HepG2 (cell line): ENCODE data around the gene RPF1. TPM values are rescaled to one million over a fixed set of nuclear protein-coding genes. Genes with fewer than 3 reads are reported as not detected.

ENCODE experiments used
- HNF4G ChIP-seq, 2 experiments: sonication (generic) in 1 of 2; formaldehyde crosslinking in 1 of 2; IDR thresholded peaks; 2 replicates each; pipeline versions ENCODE4 v1.4.0 to v1.6.1; 2011 to 2020; ENCODE audit warnings: borderline replicate concordance in 2 of 2, low read depth in 2 of 2, mild to moderate bottlenecking in 2 of 2, low read length in 1 of 2, missing genetic modification reagents in 1 of 2, moderate library complexity in 1 of 2
- KLF13 ChIP-seq: sonication (generic); formaldehyde crosslinking; IDR thresholded peaks from 2 replicates; pipeline ENCODE4 v1.4.0; 2020; ENCODE audit warnings: mild to moderate bottlenecking, missing genetic modification reagents
- NFE2L2 ChIP-seq: fragments of 150-350 bp; IDR thresholded peaks from 2 replicates; pipeline ENCODE4 v1.6.1; 2014; ENCODE audit warnings: low read length
- SIX4 ChIP-seq: sonication (generic); formaldehyde crosslinking; IDR thresholded peaks from 2 replicates; pipeline ENCODE4 v1.4.0; 2020; ENCODE audit warnings: missing genetic modification reagents
- SKI ChIP-seq: fragments of 450-650 bp; IDR thresholded peaks from one replicate; pipeline ENCODE4 v1.6.1; 2018; ENCODE audit warnings: mild to moderate bottlenecking; ENCODE audit not compliant: partially characterized antibody
- SNAI1 ChIP-seq: sonication (generic); formaldehyde crosslinking; IDR thresholded peaks from 2 replicates; pipeline ENCODE4 v1.5.0; 2020; ENCODE audit warnings: mild to moderate bottlenecking, missing genetic modification reagents, borderline replicate concordance
- ZNF232 ChIP-seq: sonication (generic); formaldehyde crosslinking; IDR thresholded peaks from 2 replicates; pipeline ENCODE4 v1.4.0; 2020; ENCODE audit warnings: missing genetic modification reagents, borderline replicate concordance
- ZNF839 ChIP-seq: sonication (generic); formaldehyde crosslinking; IDR thresholded peaks from 2 replicates; pipeline ENCODE4 v1.4.0; 2020; ENCODE audit warnings: missing genetic modification reagents, mild to moderate bottlenecking, borderline replicate concordance
- polyA plus RNA-seq, 8 experiments: library from polyadenylated mRNA; depleted of rRNA in 3 of 8; stranded (reverse) in 7 of 8; unstranded in 1 of 8; fragments of >200 nt; fragmentation: Illumina TruSeq in 4 of 8; extraction: Trizol in 4 of 8; gene quantifications; 2 replicates each; pipeline versions ENCODE4 v1.2.1 to v1.2.3, GENCODE V29; 2011 to 2016; ENCODE audit warnings: low read depth in 4 of 8, missing spikeins in 1 of 8, mixed read lengths in 1 of 8; ENCODE audit not compliant: insufficient read depth in 1 of 8
- total RNA-seq, 5 experiments: library from RNA; depleted of rRNA; stranded (reverse); fragments of >200 nt; fragmentation: Illumina TruSeq; extraction: Trizol; gene quantifications; 2 replicates each; pipeline ENCODE4 v1.2.3, GENCODE V29; 2016; ENCODE audit warnings: low read depth in 1 of 5
- TF ChIP-seq, protein P1 (sequence below), 2 experiments: IDR thresholded peaks; 2 replicates each; pipeline ENCODE4 v1.6.1; 2011 to 2012; ENCODE audit warnings: low read length in 2 of 2, borderline replicate concordance in 1 of 2, low read depth in 1 of 2, mild to moderate bottlenecking in 1 of 2, moderate library complexity in 1 of 2
- TF ChIP-seq, protein P2 (sequence below): sonication (generic); formaldehyde crosslinking; IDR thresholded peaks from 2 replicates; pipeline ENCODE4 v1.4.0; 2020; ENCODE audit warnings: mild to moderate bottlenecking, missing genetic modification reagents
- TF ChIP-seq, protein P3 (sequence below): sonication (generic); IDR thresholded peaks from 2 replicates; pipeline ENCODE4 v1.6.1; 2016; ENCODE audit warnings: low read depth, borderline replicate concordance
- TF ChIP-seq, protein P4 (sequence below): sonication (generic); formaldehyde crosslinking; IDR thresholded peaks from 2 replicates; pipeline ENCODE4 v1.4.0; 2020; ENCODE audit warnings: mild to moderate bottlenecking, missing genetic modification reagents
- TF ChIP-seq, protein P5 (sequence below): sonication (generic); formaldehyde crosslinking; IDR thresholded peaks from 2 replicates; pipeline ENCODE4 v1.4.0; 2020; ENCODE audit warnings: missing genetic modification reagents

The RPF1 gene
- total and polyA plus RNA-seq, 2 of the 13 experiments (the other 11 are each of a cell fraction or from before 2014, with no cell fraction given): 23.0 to 39.0 TPM

DNA sequence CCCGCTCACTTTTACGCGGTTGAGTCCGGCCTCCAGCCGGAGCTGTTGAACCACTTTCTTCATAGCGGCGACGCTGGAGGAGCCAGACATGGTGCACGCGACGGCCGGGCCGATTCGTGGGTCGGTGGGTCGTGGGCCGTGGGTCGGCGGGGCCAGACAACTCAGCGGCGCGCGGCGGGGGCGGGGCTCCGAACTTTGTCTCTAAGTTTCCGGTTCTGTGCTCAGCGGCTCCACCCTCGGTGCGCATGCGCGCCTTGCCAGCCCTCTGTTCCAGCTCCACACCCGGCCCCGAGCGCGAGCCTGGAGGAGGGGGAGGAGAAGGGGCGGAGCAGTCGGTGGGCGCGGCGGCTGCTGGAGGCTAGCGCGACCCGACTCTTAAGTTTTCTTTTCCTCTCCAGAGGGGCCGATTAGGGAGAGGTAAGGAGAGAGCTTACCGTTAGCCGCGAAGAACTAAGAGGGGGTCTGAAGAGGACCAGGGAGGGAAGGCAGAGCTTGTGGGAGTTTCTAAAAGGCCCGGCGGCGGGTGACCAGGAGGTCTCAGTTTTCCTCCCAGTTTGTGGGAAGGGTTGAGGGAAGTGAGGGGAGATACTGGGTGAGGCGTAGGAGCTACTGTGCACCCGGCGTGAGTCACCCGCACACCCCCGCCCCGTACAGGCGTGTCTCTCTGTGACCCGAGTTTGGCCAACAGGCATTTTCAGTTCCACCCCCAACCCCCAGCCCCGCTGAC, 27.1 kb downstream of the RPF1 start, which contains the start of the genes GNG5 and SPATA1 (continued):
- TF ChIP-seq, protein P1, sequence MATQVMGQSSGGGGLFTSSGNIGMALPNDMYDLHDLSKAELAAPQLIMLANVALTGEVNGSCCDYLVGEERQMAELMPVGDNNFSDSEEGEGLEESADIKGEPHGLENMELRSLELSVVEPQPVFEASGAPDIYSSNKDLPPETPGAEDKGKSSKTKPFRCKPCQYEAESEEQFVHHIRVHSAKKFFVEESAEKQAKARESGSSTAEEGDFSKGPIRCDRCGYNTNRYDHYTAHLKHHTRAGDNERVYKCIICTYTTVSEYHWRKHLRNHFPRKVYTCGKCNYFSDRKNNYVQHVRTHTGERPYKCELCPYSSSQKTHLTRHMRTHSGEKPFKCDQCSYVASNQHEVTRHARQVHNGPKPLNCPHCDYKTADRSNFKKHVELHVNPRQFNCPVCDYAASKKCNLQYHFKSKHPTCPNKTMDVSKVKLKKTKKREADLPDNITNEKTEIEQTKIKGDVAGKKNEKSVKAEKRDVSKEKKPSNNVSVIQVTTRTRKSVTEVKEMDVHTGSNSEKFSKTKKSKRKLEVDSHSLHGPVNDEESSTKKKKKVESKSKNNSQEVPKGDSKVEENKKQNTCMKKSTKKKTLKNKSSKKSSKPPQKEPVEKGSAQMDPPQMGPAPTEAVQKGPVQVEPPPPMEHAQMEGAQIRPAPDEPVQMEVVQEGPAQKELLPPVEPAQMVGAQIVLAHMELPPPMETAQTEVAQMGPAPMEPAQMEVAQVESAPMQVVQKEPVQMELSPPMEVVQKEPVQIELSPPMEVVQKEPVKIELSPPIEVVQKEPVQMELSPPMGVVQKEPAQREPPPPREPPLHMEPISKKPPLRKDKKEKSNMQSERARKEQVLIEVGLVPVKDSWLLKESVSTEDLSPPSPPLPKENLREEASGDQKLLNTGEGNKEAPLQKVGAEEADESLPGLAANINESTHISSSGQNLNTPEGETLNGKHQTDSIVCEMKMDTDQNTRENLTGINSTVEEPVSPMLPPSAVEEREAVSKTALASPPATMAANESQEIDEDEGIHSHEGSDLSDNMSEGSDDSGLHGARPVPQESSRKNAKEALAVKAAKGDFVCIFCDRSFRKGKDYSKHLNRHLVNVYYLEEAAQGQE (IDR thresholded peaks at IDR 0.05; ENCODE audit: borderline replicate concordance in 1 of 2, low read depth in 1 of 2, low read length in 2 of 2): 0 out of 4 replicates have a peak, but pooled peaks of 1 of the 2 experiments have one; percentile 12
- TF ChIP-seq, protein P2, sequence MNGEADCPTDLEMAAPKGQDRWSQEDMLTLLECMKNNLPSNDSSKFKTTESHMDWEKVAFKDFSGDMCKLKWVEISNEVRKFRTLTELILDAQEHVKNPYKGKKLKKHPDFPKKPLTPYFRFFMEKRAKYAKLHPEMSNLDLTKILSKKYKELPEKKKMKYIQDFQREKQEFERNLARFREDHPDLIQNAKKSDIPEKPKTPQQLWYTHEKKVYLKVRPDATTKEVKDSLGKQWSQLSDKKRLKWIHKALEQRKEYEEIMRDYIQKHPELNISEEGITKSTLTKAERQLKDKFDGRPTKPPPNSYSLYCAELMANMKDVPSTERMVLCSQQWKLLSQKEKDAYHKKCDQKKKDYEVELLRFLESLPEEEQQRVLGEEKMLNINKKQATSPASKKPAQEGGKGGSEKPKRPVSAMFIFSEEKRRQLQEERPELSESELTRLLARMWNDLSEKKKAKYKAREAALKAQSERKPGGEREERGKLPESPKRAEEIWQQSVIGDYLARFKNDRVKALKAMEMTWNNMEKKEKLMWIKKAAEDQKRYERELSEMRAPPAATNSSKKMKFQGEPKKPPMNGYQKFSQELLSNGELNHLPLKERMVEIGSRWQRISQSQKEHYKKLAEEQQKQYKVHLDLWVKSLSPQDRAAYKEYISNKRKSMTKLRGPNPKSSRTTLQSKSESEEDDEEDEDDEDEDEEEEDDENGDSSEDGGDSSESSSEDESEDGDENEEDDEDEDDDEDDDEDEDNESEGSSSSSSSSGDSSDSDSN: peak; percentile 72
- TF ChIP-seq ZNF839 (CRISPR knock-in tag) (no peak), NFE2L2 (no peak), SIX4 (CRISPR knock-in tag) (no peak), HNF4G (IDR thresholded peaks at IDR 0.05; ENCODE audit: borderline replicate concordance, low read depth, low read length) (peak; percentile 36; the same call in 1 of the 2 replicates), HNF4G (CRISPR knock-in tag; IDR thresholded peaks at IDR 0.05; ENCODE audit: borderline replicate concordance, low read depth) (no peak; the same call in 1 of the 2 replicates), SNAI1 (CRISPR knock-in tag) (no peak), SKI (peak; percentile 53), KLF13 (CRISPR knock-in tag) (no peak), ZNF232 (CRISPR knock-in tag) (no peak)
- TF ChIP-seq, protein P3, sequence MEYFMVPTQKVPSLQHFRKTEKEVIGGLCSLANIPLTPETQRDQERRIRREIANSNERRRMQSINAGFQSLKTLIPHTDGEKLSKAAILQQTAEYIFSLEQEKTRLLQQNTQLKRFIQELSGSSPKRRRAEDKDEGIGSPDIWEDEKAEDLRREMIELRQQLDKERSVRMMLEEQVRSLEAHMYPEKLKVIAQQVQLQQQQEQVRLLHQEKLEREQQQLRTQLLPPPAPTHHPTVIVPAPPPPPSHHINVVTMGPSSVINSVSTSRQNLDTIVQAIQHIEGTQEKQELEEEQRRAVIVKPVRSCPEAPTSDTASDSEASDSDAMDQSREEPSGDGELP: no peak
- TF ChIP-seq, protein P4, sequence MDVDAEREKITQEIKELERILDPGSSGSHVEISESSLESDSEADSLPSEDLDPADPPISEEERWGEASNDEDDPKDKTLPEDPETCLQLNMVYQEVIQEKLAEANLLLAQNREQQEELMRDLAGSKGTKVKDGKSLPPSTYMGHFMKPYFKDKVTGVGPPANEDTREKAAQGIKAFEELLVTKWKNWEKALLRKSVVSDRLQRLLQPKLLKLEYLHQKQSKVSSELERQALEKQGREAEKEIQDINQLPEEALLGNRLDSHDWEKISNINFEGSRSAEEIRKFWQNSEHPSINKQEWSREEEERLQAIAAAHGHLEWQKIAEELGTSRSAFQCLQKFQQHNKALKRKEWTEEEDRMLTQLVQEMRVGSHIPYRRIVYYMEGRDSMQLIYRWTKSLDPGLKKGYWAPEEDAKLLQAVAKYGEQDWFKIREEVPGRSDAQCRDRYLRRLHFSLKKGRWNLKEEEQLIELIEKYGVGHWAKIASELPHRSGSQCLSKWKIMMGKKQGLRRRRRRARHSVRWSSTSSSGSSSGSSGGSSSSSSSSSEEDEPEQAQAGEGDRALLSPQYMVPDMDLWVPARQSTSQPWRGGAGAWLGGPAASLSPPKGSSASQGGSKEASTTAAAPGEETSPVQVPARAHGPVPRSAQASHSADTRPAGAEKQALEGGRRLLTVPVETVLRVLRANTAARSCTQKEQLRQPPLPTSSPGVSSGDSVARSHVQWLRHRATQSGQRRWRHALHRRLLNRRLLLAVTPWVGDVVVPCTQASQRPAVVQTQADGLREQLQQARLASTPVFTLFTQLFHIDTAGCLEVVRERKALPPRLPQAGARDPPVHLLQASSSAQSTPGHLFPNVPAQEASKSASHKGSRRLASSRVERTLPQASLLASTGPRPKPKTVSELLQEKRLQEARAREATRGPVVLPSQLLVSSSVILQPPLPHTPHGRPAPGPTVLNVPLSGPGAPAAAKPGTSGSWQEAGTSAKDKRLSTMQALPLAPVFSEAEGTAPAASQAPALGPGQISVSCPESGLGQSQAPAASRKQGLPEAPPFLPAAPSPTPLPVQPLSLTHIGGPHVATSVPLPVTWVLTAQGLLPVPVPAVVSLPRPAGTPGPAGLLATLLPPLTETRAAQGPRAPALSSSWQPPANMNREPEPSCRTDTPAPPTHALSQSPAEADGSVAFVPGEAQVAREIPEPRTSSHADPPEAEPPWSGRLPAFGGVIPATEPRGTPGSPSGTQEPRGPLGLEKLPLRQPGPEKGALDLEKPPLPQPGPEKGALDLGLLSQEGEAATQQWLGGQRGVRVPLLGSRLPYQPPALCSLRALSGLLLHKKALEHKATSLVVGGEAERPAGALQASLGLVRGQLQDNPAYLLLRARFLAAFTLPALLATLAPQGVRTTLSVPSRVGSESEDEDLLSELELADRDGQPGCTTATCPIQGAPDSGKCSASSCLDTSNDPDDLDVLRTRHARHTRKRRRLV (CRISPR knock-in tag): 0 out of 2 replicates have a peak, but pooled peaks have one; percentile 29
- TF ChIP-seq, protein P5, sequence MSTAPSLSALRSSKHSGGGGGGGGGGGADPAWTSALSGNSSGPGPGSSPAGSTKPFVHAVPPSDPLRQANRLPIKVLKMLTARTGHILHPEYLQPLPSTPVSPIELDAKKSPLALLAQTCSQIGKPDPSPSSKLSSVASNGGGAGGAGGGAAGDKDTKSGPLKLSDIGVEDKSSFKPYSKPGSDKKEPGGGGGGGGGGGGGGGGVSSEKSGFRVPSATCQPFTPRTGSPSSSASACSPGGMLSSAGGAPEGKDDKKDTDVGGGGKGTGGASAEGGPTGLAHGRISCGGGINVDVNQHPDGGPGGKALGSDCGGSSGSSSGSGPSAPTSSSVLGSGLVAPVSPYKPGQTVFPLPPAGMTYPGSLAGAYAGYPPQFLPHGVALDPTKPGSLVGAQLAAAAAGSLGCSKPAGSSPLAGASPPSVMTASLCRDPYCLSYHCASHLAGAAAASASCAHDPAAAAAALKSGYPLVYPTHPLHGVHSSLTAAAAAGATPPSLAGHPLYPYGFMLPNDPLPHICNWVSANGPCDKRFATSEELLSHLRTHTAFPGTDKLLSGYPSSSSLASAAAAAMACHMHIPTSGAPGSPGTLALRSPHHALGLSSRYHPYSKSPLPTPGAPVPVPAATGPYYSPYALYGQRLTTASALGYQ: no peak
